Mesendoderm (in vitro differentiated cells): ENCODE data around the gene MALL.
"Not testable (repeated sequence)": the region's sequence is repeated elsewhere in the genome, so short reads cannot be mapped to it uniquely, and the experiment has no call there.

Experiments used
- DNase-seq: peaks from one replicate; pipeline ENCODE4 v3.0.0; 2013
- H2AK5ac ChIP-seq: 2 replicates; pipeline ENCODE4 v1.6.1; 2013; ENCODE audit warnings: low read length, inconsistent platforms
- H2BK120ac ChIP-seq: 2 replicates; pipeline ENCODE4 v1.6.1; 2013; ENCODE audit warnings: low read depth, mild to moderate bottlenecking, low read length, moderate library complexity, mixed read lengths
- H2BK15ac ChIP-seq: replicated peaks from 2 replicates; pipeline ENCODE4 v1.6.1; 2013; ENCODE audit warnings: low read depth, mild to moderate bottlenecking, moderate library complexity
- H2BK5ac ChIP-seq: 2 replicates; pipeline ENCODE4 v1.6.1; 2013; ENCODE audit warnings: low read length, inconsistent platforms
- H3K18ac ChIP-seq: 2 replicates; pipeline ENCODE4 v1.6.1; 2013; ENCODE audit warnings: mild to moderate bottlenecking, low read length, mixed read lengths
- H3K23ac ChIP-seq: one replicate; pipeline ENCODE4 v1.6.1; 2013; ENCODE audit warnings: low read length
- H3K27ac ChIP-seq: 2 replicates; pipeline ENCODE4 v1.5.1; 2013; ENCODE audit warnings: low read depth, mild to moderate bottlenecking, inconsistent platforms, low read length, moderate library complexity
- H3K27me3 ChIP-seq: 2 replicates; pipeline ENCODE4 v1.6.1; 2013; ENCODE audit warnings: low read length, control low read depth, mild to moderate bottlenecking, inconsistent platforms; ENCODE audit not compliant: insufficient read depth, poor library complexity
- H3K36me3 ChIP-seq: 2 replicates; pipeline ENCODE4 v1.6.1; 2013; ENCODE audit warnings: low read length, inconsistent platforms; ENCODE audit not compliant: control insufficient read depth, insufficient read depth
- H3K4ac ChIP-seq: one replicate; pipeline ENCODE4 v1.6.1; 2013; ENCODE audit warnings: low read depth, mild to moderate bottlenecking, low read length, moderate library complexity
- H3K4me1 ChIP-seq: 2 replicates; pipeline ENCODE4 v1.6.1; 2013; ENCODE audit warnings: low read depth, low read length, inconsistent platforms; ENCODE audit not compliant: control insufficient read depth
- H3K4me2 ChIP-seq: 2 replicates; pipeline ENCODE4 v1.6.1; 2013; ENCODE audit warnings: low read length
- H3K4me3 ChIP-seq: 2 replicates; pipeline ENCODE4 v1.5.1; 2013; ENCODE audit warnings: mild to moderate bottlenecking, low read length
- H3K56ac ChIP-seq: one replicate; pipeline ENCODE4 v1.6.1; 2013; ENCODE audit warnings: low read length
- H3K79me1 ChIP-seq: 2 replicates; pipeline ENCODE4 v1.6.1; 2013; ENCODE audit warnings: low read length, inconsistent platforms
- H3K79me2 ChIP-seq: 2 replicates; pipeline ENCODE4 v1.6.1; 2013; ENCODE audit warnings: mild to moderate bottlenecking, low read length; ENCODE audit not compliant: control insufficient read depth, insufficient read depth
- H3K9ac ChIP-seq: 2 replicates; pipeline ENCODE4 v1.6.1; 2013; ENCODE audit warnings: low read length, inconsistent platforms
- H4K5ac ChIP-seq: one replicate; pipeline ENCODE4 v1.6.1; 2013; ENCODE audit warnings: low read length
- H4K8ac ChIP-seq: one replicate; pipeline ENCODE4 v1.6.1; 2013; ENCODE audit warnings: low read depth, mild to moderate bottlenecking, control low read depth, low read length, moderate library complexity
- WGBS: extraction: QIAGEN DNeasy Blood & Tissue Kit; methylation state at CpG from one replicate; pipeline ENCODE4 v1.1.7; 2013; ENCODE audit warnings: low lambda C conversion rate, missing lambda C conversion rate; ENCODE audit not compliant: insufficient coverage; ENCODE audit errors: extremely low coverage; 5-methylcytosine and 5-hydroxymethylcytosine counted together

MALL gene

DNA sequence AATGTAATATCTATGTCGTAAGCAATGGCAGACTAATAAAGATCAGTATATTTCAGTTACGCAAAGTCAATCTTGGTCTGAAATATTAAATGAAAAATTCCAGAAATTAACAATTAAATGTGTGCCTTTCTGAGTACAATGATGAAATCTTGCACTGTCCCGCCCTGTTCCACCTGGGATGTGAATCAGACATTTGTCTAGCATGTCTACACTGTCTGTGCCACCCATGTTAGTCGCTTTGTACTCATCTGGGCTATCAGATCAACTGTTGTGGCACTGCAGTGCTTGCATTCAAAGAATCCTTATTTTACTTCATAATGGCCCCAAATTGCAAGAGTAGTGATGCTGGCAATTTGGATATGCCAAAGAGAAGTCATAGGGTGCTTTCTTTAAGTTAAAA lies 25.5 kb downstream of the MALL start:
- H3K27ac ChIP-seq, H3K79me1 ChIP-seq, H3K27me3 ChIP-seq, H3K79me2 ChIP-seq, H3K4ac ChIP-seq, H3K4me3 ChIP-seq, H3K23ac ChIP-seq, H3K18ac ChIP-seq, H4K8ac ChIP-seq, H3K56ac ChIP-seq, H2AK5ac ChIP-seq, H4K5ac ChIP-seq, H3K4me2 ChIP-seq, H3K36me3 ChIP-seq, H3K9ac ChIP-seq, DNase-seq, H2BK5ac ChIP-seq, H2BK15ac ChIP-seq, H2BK120ac ChIP-seq, H3K4me1 ChIP-seq: not testable (repeated sequence)
- WGBS = no CpG with 5 or more reads among the region's 4 CpGs

DNA sequence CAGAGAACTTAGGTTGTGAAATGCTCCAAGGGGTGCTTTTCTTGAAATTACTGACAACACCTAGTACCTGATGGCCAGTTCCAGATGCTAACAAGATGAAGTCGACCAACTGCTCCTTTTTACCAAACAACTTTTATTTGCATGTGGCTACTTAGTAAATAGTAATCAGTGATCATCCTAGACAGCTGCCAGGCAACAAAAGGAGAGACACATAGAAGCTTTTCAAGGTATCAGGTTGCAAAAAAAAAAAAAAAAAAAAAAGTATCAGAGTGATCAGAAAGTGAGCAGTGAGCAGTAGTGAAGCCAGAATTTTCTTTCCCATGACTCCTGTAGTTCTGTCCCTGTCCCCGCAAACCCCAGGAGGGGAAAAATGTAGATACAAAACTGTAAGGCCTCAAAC lies 31.9 kb downstream of the MALL start:
- H2BK15ac ChIP-seq, H3K4me3 ChIP-seq, H2AK5ac ChIP-seq, H3K18ac ChIP-seq, H3K27me3 ChIP-seq, H3K79me1 ChIP-seq, H4K5ac ChIP-seq, H3K79me2 ChIP-seq, H3K36me3 ChIP-seq, H3K4ac ChIP-seq, H4K8ac ChIP-seq, H3K27ac ChIP-seq, H3K4me2 ChIP-seq, H2BK120ac ChIP-seq, H3K56ac ChIP-seq, DNase-seq, H3K23ac ChIP-seq, H3K9ac ChIP-seq, H3K4me1 ChIP-seq, H2BK5ac ChIP-seq: not testable (repeated sequence)
- WGBS = no CpG with 5 or more reads among the region's 2 CpGs

DNA sequence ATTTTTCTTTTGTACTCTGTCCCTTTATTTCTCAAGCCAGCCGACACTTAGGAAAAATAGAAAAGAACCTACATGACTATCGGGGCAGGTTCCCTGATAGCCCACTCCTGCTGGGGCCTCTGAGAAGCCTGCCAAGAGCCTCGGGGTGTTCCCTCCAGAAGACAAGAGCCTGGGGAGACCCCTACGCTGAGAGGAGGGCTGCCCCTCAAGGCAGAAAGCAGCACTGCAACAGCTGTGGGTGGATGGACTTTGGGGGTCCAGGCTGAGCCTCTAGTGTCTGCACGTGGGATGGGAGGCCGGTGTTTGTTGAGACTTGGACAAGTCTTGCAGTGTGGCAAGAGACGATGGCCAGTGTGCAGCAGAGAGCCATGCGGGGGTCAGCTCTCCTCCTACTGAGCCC lies 32.5 kb downstream of the MALL start:
- H3K4me3 ChIP-seq, H3K27me3 ChIP-seq, H3K23ac ChIP-seq, H2BK5ac ChIP-seq, H3K56ac ChIP-seq, H4K5ac ChIP-seq, H3K79me2 ChIP-seq, H2AK5ac ChIP-seq, H3K36me3 ChIP-seq, H3K18ac ChIP-seq, H2BK120ac ChIP-seq, H3K9ac ChIP-seq, H4K8ac ChIP-seq, H3K79me1 ChIP-seq, H3K4me1 ChIP-seq, H2BK15ac ChIP-seq, H3K4me2 ChIP-seq, H3K4ac ChIP-seq, H3K27ac ChIP-seq, DNase-seq: not testable (repeated sequence)
- WGBS = no CpG with 5 or more reads among the region's 8 CpGs

DNA sequence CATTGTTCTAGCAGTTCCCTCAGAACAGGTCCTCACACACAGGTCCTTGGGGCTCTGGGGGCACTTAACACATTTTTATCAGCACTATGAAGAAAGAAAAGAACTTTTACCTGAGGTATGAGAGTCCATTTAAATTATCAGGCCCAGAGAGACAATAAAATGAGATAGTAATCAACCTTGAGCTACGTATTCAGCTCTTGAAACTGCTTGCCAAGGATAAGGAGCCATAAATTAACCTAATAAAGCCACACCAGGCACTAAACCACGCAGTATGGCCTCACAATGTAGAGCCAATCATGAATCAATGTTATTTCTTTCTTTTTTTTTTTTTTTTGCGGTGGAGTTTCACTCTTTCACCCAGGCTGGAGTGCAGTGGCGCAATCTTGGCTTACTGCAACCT lies 37.5 kb downstream of the MALL start:
- not testable (repeated sequence) for H3K36me3 ChIP-seq, H2BK5ac ChIP-seq, H3K27ac ChIP-seq, H3K79me2 ChIP-seq, H2BK120ac ChIP-seq, H3K56ac ChIP-seq, H4K5ac ChIP-seq, H2BK15ac ChIP-seq, H3K27me3 ChIP-seq, H3K4me2 ChIP-seq, H3K18ac ChIP-seq, H3K9ac ChIP-seq, H4K8ac ChIP-seq, H3K23ac ChIP-seq, DNase-seq, H3K4ac ChIP-seq, H2AK5ac ChIP-seq, H3K4me1 ChIP-seq, H3K79me1 ChIP-seq, H3K4me3 ChIP-seq
- no CpG with 5 or more reads among the region's 4 CpGs for whole genome bisulfite sequencing

DNA sequence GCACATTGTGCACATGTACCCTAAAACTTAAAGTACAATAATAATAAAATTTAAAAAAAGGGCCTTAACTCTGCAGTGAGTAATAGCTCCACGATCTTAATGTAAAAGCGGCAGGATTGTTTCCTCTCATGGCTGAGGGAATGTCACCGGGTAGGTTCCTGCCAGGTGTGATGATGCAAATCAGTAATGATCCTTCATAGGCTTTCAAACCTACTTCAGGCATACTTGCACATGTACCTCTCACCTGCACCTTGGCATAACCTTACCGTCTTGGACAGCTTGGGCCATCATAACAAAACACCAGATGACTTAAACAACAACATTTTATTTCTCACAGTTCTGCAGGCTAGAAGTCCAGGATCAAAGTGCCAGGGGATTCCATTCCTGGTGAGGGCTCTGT lies 39.7 kb downstream of the MALL start:
- not testable (repeated sequence) for H2AK5ac ChIP-seq, H3K18ac ChIP-seq, H3K56ac ChIP-seq, H3K79me1 ChIP-seq, H3K9ac ChIP-seq, H3K4me3 ChIP-seq, H4K8ac ChIP-seq, H3K27me3 ChIP-seq, H3K27ac ChIP-seq, H2BK120ac ChIP-seq, H2BK15ac ChIP-seq, H3K4ac ChIP-seq, H3K4me2 ChIP-seq, DNase-seq, H3K4me1 ChIP-seq, H2BK5ac ChIP-seq, H4K5ac ChIP-seq, H3K36me3 ChIP-seq, H3K79me2 ChIP-seq, H3K23ac ChIP-seq
- WGBS = no CpG with 5 or more reads among the region's 4 CpGs

DNA sequence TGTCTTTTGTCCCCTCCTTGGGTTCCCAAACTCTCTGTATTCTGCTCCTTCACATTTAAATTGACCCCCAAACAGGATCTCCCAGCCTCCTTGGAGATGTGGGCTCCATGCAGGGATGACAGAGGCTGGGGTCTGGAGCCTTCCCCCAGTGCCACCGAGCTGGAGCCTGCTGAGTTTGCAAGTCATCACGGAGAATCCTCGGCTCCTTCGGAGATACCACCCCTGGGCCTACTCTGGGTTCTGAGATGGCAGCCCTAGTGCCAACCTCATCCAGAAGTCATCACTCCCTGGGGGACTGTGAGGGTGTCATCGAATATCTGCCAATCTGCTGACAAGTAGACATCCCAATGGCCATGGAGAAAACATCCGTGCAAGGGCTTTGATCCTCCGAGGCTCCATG lies 45.8 kb downstream of the MALL start:
- not testable (repeated sequence) for H3K36me3 ChIP-seq, H2BK5ac ChIP-seq, H3K23ac ChIP-seq, DNase-seq, H3K79me2 ChIP-seq, H3K18ac ChIP-seq, H3K4me2 ChIP-seq, H3K4me3 ChIP-seq, H3K56ac ChIP-seq, H3K4me1 ChIP-seq, H2BK120ac ChIP-seq, H3K9ac ChIP-seq, H3K27me3 ChIP-seq, H3K4ac ChIP-seq, H2BK15ac ChIP-seq, H3K79me1 ChIP-seq, H4K8ac ChIP-seq, H4K5ac ChIP-seq, H3K27ac ChIP-seq, H2AK5ac ChIP-seq
- WGBS = no CpG with 5 or more reads among the region's 7 CpGs
